Endothelial cell of umbilical vein (primary cell): Measurements from ENCODE around the gene NBEAL2. TPM values are rescaled to one million over a fixed set of nuclear protein-coding genes. Genes with fewer than 3 reads are reported as not detected.

Source experiments
- BruUV-seq: library from RNA; stranded (reverse); fragments of 400-500 nt; replicated peaks from 2 replicates; lab custom pipeline; 2021; lab: Mats Ljungman, UMichigan
- CTCF ChIA-PET: fragments of 300-600, 350-600 bp; sonication (Branson Sonifier 250); formaldehyde crosslinking; loops from one replicate; lab custom pipeline; 2021; ENCODE audit warnings: antibody characterized with exemption, inconsistent platforms; lab: Charles Lee
- POLR2A ChIA-PET: fragments of 300-600, 350-600 bp; sonication (Branson Sonifier 250); formaldehyde crosslinking; loops from one replicate; lab custom pipeline; 2021; ENCODE audit warnings: antibody characterized with exemption, inconsistent platforms; lab: Charles Lee
- DNase-seq: peaks from one replicate; pipeline ENCODE4 v3.0.0-alpha.2; 2011; ENCODE audit warnings: low read depth, low spot score
- FAIRE-seq: peaks from 2 replicates; lab custom pipeline; 2011; peaks lifted over from hg19 to GRCh38; lab: Jason Lieb, UNC
- H2AFZ ChIP-seq: 2 replicates; pipeline ENCODE4 v1.6.0; 2012; ENCODE audit warnings: low read depth, low read length, control low read depth, inconsistent platforms
- H3K27ac ChIP-seq: 2 replicates; pipeline ENCODE4 v1.5.1; 2011; ENCODE audit warnings: low read depth, mild to moderate bottlenecking, control low read depth, low read length, moderate library complexity; ENCODE audit not compliant: insufficient read depth
- H3K27me3 ChIP-seq, 2 experiments: 2 replicates each; pipeline versions ENCODE4 v1.6.0 to v1.6.1; 2011; ENCODE audit warnings: low read length in 2 of 2, mixed read lengths in 1 of 2; ENCODE audit not compliant: control insufficient read depth in 2 of 2, insufficient read depth in 2 of 2
- H3K36me3 ChIP-seq, 2 experiments: 2 replicates in 1 of 2; 3 replicates in 1 of 2; pipeline ENCODE4 v1.5.1; 2011; ENCODE audit warnings: low read length in 2 of 2, mild to moderate bottlenecking in 1 of 2, moderate library complexity in 1 of 2; ENCODE audit not compliant: control insufficient read depth in 2 of 2, insufficient read depth in 2 of 2; ENCODE audit errors: extremely low read depth in 1 of 2
- H3K4me1 ChIP-seq: 3 replicates; pipeline ENCODE4 v1.5.1; 2011; ENCODE audit warnings: mild to moderate bottlenecking, low read length; ENCODE audit not compliant: control insufficient read depth, insufficient read depth; ENCODE audit errors: extremely low read depth
- H3K4me2 ChIP-seq: 2 replicates; pipeline ENCODE4 v1.6.1; 2011; ENCODE audit warnings: low read length, control low read depth, mixed read lengths; ENCODE audit not compliant: insufficient read depth
- H3K4me3 ChIP-seq, 3 experiments: fragments of 200-600 bp in 1 of 3; sonication (generic), shearing (Covaris generic) in 1 of 3; replicated peaks in 1 of 3; 2 replicates each; pipeline ENCODE4 v1.5.1; 2011 to 2016; ENCODE audit warnings: control low read depth in 3 of 3, low read length in 3 of 3, mild to moderate bottlenecking in 2 of 3, inconsistent platforms in 1 of 3, low read depth in 1 of 3, moderate library complexity in 1 of 3; ENCODE audit not compliant: insufficient read depth in 1 of 3
- H3K79me2 ChIP-seq: 2 replicates; pipeline ENCODE4 v1.6.0; 2012; ENCODE audit warnings: low read length, inconsistent platforms; ENCODE audit not compliant: control insufficient read depth, insufficient read depth
- H3K9ac ChIP-seq: replicated peaks from 2 replicates; pipeline ENCODE3; 2011; ENCODE audit warnings: low read length, control low read depth; ENCODE audit not compliant: insufficient read depth; ENCODE audit errors: extremely low read depth
- H3K9me1 ChIP-seq: replicated peaks from 3 replicates; pipeline ENCODE4 v1.6.0; 2011; ENCODE audit warnings: mild to moderate bottlenecking, low read length; ENCODE audit not compliant: control insufficient read depth, insufficient read depth; ENCODE audit errors: extremely low read depth
- H3K9me3 ChIP-seq: replicated peaks from 2 replicates; pipeline ENCODE4 v1.5.1; 2012; ENCODE audit warnings: low read length, inconsistent platforms; ENCODE audit not compliant: control insufficient read depth, insufficient read depth
- H4K20me1 ChIP-seq: replicated peaks from 2 replicates; pipeline ENCODE3; 2011; ENCODE audit warnings: mild to moderate bottlenecking, low read length; ENCODE audit not compliant: control insufficient read depth, insufficient read depth; ENCODE audit errors: extremely low read depth
- EZH2 ChIP-seq: IDR thresholded peaks from 2 replicates; pipeline ENCODE4 v1.6.1; 2012; ENCODE audit warnings: borderline replicate concordance, low read depth, mild to moderate bottlenecking, moderate library complexity, low read length, inconsistent platforms; ENCODE audit not compliant: severe bottlenecking
- FOS ChIP-seq: IDR thresholded peaks from 2 replicates; pipeline ENCODE4 v1.6.1; 2011; ENCODE audit warnings: mild to moderate bottlenecking, low read length, moderate library complexity, borderline replicate concordance; ENCODE audit not compliant: insufficient read depth
- GATA2 ChIP-seq: IDR thresholded peaks from 2 replicates; pipeline ENCODE4 v1.7.0; 2011; ENCODE audit warnings: low read depth, mild to moderate bottlenecking, moderate library complexity, mixed read lengths, low read length; ENCODE audit not compliant: insufficient read length, insufficient read depth
- JUN ChIP-seq: IDR thresholded peaks from 2 replicates; pipeline ENCODE4 v1.6.1; 2011; ENCODE audit warnings: borderline replicate concordance, low read depth; ENCODE audit not compliant: insufficient read length, insufficient read depth
- MYC ChIP-seq: IDR thresholded peaks from one replicate; pipeline ENCODE4 v1.6.1; 2011; ENCODE audit warnings: mild to moderate bottlenecking, low read depth, low read length
- POLR2A ChIP-seq: IDR thresholded peaks from 2 replicates; pipeline ENCODE4 v1.6.1; 2012; ENCODE audit warnings: low read depth, mild to moderate bottlenecking, control low read depth, low read length
- POLR2AphosphoS5 ChIP-seq: IDR thresholded peaks from 2 replicates; pipeline ENCODE4 v1.6.1; 2012; ENCODE audit warnings: low read depth, mild to moderate bottlenecking, control low read depth, low read length, moderate library complexity; ENCODE audit not compliant: insufficient read depth
- dilution Hi-C: fragments of 300-500 bp; cut with MboI; formaldehyde crosslinking; loops from one replicate; pipeline ENCODE4 v1.15.0; 2019; ENCODE audit warnings: low sequenced_read_pairs; ENCODE audit not compliant: extremely low pct_ligation_motif_present
- intact Hi-C: fragments of 100-400 bp; cut with micrococcal nuclease; formaldehyde crosslinking; loops from one replicate; pipeline ENCODE4 v1.10.0; 2022
- polyA plus RNA-seq, 4 experiments: library from polyadenylated mRNA; depleted of rRNA in 3 of 4; stranded (reverse) in 3 of 4; unstranded in 1 of 4; fragments of >200 nt; gene quantifications; 2 replicates each; pipeline versions ENCODE4 v1.2.1 to v1.2.3, GENCODE V29; 2011 to 2012; ENCODE audit warnings: missing spikeins in 1 of 4
- total RNA-seq: library from RNA; stranded (reverse); gene quantifications from 2 replicates; pipeline ENCODE4 v1.2.3, GENCODE V29; 2021
- TF ChIP-seq, protein P1 (sequence below): IDR thresholded peaks from 2 replicates; pipeline ENCODE4 v1.6.1; 2011; ENCODE audit not compliant: insufficient read depth, insufficient read length
- TF ChIP-seq, protein P2 (sequence below), 2 donors: IDR thresholded peaks; 1 replicate in 1 of 2; 2 replicates in 1 of 2; pipeline ENCODE4 v1.5.1; 2011; ENCODE audit warnings: low read length in 2 of 2, mild to moderate bottlenecking in 2 of 2, moderate library complexity in 2 of 2, control low read depth in 1 of 2, inconsistent platforms in 1 of 2, low read depth in 1 of 2; ENCODE audit not compliant: insufficient read depth in 1 of 2; ENCODE audit errors: extremely low read depth in 1 of 2

The NBEAL2 gene
- total and polyA plus RNA-seq, 2 donors (not counting 3 experiments of a cell fraction or from before 2014, with no cell fraction given) = 48.0 to 84.7 TPM

DNA sequence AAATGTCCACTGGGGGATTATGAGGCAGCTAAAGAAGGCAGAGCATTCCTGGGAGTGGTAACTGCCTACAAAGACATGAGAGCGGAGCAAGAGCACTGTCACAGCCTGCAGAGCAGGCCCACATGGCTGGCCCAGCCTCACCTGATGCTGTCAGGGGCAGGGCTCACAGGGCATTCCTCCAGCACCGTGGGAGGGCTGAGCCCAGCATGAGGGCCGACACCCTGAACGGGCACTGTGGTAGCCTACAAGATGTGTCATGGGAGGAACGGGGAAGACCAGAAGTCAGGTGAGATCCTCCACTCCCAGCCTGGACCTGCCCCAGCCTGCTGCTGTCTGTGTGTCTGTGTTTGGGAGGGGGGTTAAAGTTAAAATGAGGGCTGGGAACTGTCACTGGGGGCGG is 33.0 kb upstream of the NBEAL2 start:
- POLR2A ChIA-PET = interaction anchor here (1.6 kb wide), 1 partner anchor 16 kb away, joined by 7 read pairs; no protein-coding TSS in a partner anchor
- DNase-seq = no peak
- Histone ChIP-seq H3K4me1 (peaks cover 78% of the 10 kb centered on the region), H3K9ac (no peak overlapping the region), H3K4me2 (no peak overlapping the region), H3K79me2 (peaks cover 90% of the 10 kb centered on the region), H3K27me3 (no peaks in the 10 kb centered on the region), H2AFZ (no peak overlapping the region), H3K4me3 (no peak overlapping the region), H3K9me1 (no peaks in the 10 kb centered on the region), H4K20me1 (no peaks in the 10 kb centered on the region), H3K36me3 (no peaks in the 10 kb centered on the region), H3K9me3 (no peaks in the 10 kb centered on the region), H3K27ac (peak overlapping the region; percentile 45)
- intact Hi-C loops = no loop called here
- dilution Hi-C loops = no loop called here
- TF ChIP-seq POLR2AphosphoS5 = no peak
- no peak for TF ChIP-seq POLR2A
- no peak for TF ChIP-seq GATA2
- TF ChIP-seq, protein P1, sequence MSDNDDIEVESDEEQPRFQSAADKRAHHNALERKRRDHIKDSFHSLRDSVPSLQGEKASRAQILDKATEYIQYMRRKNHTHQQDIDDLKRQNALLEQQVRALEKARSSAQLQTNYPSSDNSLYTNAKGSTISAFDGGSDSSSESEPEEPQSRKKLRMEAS = no peak
- no peak for TF ChIP-seq FOS
- TF ChIP-seq, protein P2, sequence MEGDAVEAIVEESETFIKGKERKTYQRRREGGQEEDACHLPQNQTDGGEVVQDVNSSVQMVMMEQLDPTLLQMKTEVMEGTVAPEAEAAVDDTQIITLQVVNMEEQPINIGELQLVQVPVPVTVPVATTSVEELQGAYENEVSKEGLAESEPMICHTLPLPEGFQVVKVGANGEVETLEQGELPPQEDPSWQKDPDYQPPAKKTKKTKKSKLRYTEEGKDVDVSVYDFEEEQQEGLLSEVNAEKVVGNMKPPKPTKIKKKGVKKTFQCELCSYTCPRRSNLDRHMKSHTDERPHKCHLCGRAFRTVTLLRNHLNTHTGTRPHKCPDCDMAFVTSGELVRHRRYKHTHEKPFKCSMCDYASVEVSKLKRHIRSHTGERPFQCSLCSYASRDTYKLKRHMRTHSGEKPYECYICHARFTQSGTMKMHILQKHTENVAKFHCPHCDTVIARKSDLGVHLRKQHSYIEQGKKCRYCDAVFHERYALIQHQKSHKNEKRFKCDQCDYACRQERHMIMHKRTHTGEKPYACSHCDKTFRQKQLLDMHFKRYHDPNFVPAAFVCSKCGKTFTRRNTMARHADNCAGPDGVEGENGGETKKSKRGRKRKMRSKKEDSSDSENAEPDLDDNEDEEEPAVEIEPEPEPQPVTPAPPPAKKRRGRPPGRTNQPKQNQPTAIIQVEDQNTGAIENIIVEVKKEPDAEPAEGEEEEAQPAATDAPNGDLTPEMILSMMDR (IDR thresholded peaks at IDR 0.05; ENCODE audit: extremely low read depth in 1 of 2, insufficient read depth in 1 of 2, low read depth in 1 of 2, low read length in 2 of 2) = no peak
- TF ChIP-seq MYC = no peak
- no peak for TF ChIP-seq JUN
- no peak for TF ChIP-seq EZH2
- no TSS peak for BruUV-seq
- FAIRE-seq = no peak
- CTCF ChIA-PET = interaction anchor here (1.3 to 3.0 kb wide), 5 partner anchors 11 to 37 kb away, joined by 3 to 29 read pairs (median 4); partner anchors contain the start of gene CCDC12
